ENCODE data around the gene OPRL1. TPM values are rescaled to one million over a fixed set of nuclear protein-coding genes. Genes with fewer than 3 reads are reported as not detected.

OPRL1 gene
- total and polyA plus RNA-seq, 2 donors (not counting 1 experiment from before 2014, with no cell fraction given): 3.5 to 6.2 TPM

Small RNA genes lying within 50 kb of the gene (small RNA-seq; reads per million reads assigned to genes)
- gene AL355803.1 (ENCODE audit: insufficient read length, low read depth, low replicate concordance): not detected
- not detected for gene MIR6813 (ENCODE audit: insufficient read length, low read depth, low replicate concordance)

Other genes starting within 250 kb of the OPRL1 start
- gene ZBTB46, start 248.8 kb upstream of the OPRL1 start, total RNA-seq: 0.64 and 1.6 TPM in 2 replicates
- 0.16 and 0.30 TPM in 2 replicates for gene ZBTB46, start 248.8 kb upstream of the OPRL1 start, polyA plus RNA-seq
- not detected in 2 replicates for gene ABHD16B, start 218.6 kb upstream of the OPRL1 start, total RNA-seq
- gene ABHD16B, start 218.6 kb upstream of the OPRL1 start, polyA plus RNA-seq: not detected in 2 replicates
- gene TPD52L2, start 214.8 kb upstream of the OPRL1 start, total RNA-seq: 41.1 and 41.3 TPM in 2 replicates
- gene TPD52L2, start 214.8 kb upstream of the OPRL1 start, polyA plus RNA-seq: 39.9 and 45.6 TPM in 2 replicates
- gene DNAJC5, start 185.0 kb upstream of the OPRL1 start, total RNA-seq: 32.6 and 33.3 TPM in 2 replicates
- 12.2 and 13.4 TPM in 2 replicates for gene DNAJC5, start 185.0 kb upstream of the OPRL1 start, polyA plus RNA-seq
- gene UCKL1, start 123.7 kb upstream of the OPRL1 start, total RNA-seq: 104 and 106 TPM in 2 replicates
- gene UCKL1, start 123.7 kb upstream of the OPRL1 start, polyA plus RNA-seq: 184 and 199 TPM in 2 replicates
- gene ZNF512B, start 110.2 kb upstream of the OPRL1 start, total RNA-seq: 10.4 and 10.5 TPM in 2 replicates
- gene ZNF512B, start 110.2 kb upstream of the OPRL1 start, polyA plus RNA-seq: 5.5 and 8.8 TPM in 2 replicates
- gene SAMD10, start 100.4 kb upstream of the OPRL1 start, total RNA-seq: 9.8 and 12.7 TPM in 2 replicates
- gene SAMD10, start 100.4 kb upstream of the OPRL1 start, polyA plus RNA-seq: 27.4 and 34.2 TPM in 2 replicates
- gene PRPF6, start 99.0 kb upstream of the OPRL1 start, total RNA-seq: 79.7 and 82.9 TPM in 2 replicates
- gene PRPF6, start 99.0 kb upstream of the OPRL1 start, polyA plus RNA-seq: 31.7 and 32.1 TPM in 2 replicates
- 2.5 TPM in 2 replicates for gene C20orf204, start 43.9 kb upstream of the OPRL1 start, total RNA-seq
- gene C20orf204, start 43.9 kb upstream of the OPRL1 start, polyA plus RNA-seq: 0.24 and 0.39 TPM in 2 replicates
- gene SOX18, start 30.4 kb upstream of the OPRL1 start, total RNA-seq: not detected in 2 replicates
- not detected in 2 replicates for gene SOX18, start 30.4 kb upstream of the OPRL1 start, polyA plus RNA-seq
- 49.3 and 58.1 TPM in 2 replicates for gene TCEA2, start 16.9 kb upstream of the OPRL1 start, total RNA-seq
- 56.9 and 63.9 TPM in 2 replicates for gene TCEA2, start 16.9 kb upstream of the OPRL1 start, polyA plus RNA-seq
- gene RGS19, start 564 bp upstream of the OPRL1 start, total RNA-seq: 69.4 TPM in 2 replicates
- gene RGS19, start 564 bp upstream of the OPRL1 start, polyA plus RNA-seq: 160 and 203 TPM in 2 replicates
- gene LKAAEAR1, start 4.3 kb downstream of the OPRL1 start, total RNA-seq: 1.8 and 1.9 TPM in 2 replicates
- gene LKAAEAR1, start 4.3 kb downstream of the OPRL1 start, polyA plus RNA-seq: 0.87 TPM in 1 of 2 replicates, not detected in the other
- 0.22 TPM in 1 of 2 replicates, not detected in the other for gene NPBWR2, start 27.5 kb downstream of the OPRL1 start, total RNA-seq
- 0.21 and 0.22 TPM in 2 replicates for gene NPBWR2, start 27.5 kb downstream of the OPRL1 start, polyA plus RNA-seq
- gene MYT1, start 84.4 kb downstream of the OPRL1 start, total RNA-seq: 42.2 and 47.3 TPM in 2 replicates
- gene MYT1, start 84.4 kb downstream of the OPRL1 start, polyA plus RNA-seq: 0.49 and 0.55 TPM in 2 replicates
- gene PCMTD2, start 175.7 kb downstream of the OPRL1 start, total RNA-seq: 120 and 131 TPM in 2 replicates
- gene PCMTD2, start 175.7 kb downstream of the OPRL1 start, polyA plus RNA-seq: 39.8 and 52.1 TPM in 2 replicates

All from B cell (primary cell).